ENCODE measurements around the gene BTBD9. TPM values are rescaled to one million over a fixed set of nuclear protein-coding genes. Genes with fewer than 3 reads are reported as not detected.

Gene BTBD9
- total RNA-seq, 3 donors from 2014 or later = 12.8 to 25.5 (median 19.0) TPM

- intact Hi-C loops (cut with DNase I; ENCODE audit: low total_unique reads) = no loop called here
- H3K36me3 ChIP-seq = no peaks in the 10 kb centered on the region
- no peak overlapping the region for H3K27ac ChIP-seq
- no peaks in the 10 kb centered on the region for H3K4me1 ChIP-seq
- H3K27me3 ChIP-seq = no peaks in the 10 kb centered on the region
- TF ChIP-seq CTCF (IDR thresholded peaks at IDR 0.05) (no peak), POLR2A (IDR thresholded peaks at IDR 0.05) (no peak), POLR2AphosphoS5 (IDR thresholded peaks at IDR 0.05) (no peak)
- H3K4me3 ChIP-seq = no peak overlapping the region
- no peaks in the 10 kb centered on the region for H3K9me3 ChIP-seq
- no peak for DNase-seq (ENCODE audit: low spot score in 2 of 2)
Observed at GRCh38 chr6:38191418-38191817, 448.3 kb downstream of the BTBD9 start.

DNA sequence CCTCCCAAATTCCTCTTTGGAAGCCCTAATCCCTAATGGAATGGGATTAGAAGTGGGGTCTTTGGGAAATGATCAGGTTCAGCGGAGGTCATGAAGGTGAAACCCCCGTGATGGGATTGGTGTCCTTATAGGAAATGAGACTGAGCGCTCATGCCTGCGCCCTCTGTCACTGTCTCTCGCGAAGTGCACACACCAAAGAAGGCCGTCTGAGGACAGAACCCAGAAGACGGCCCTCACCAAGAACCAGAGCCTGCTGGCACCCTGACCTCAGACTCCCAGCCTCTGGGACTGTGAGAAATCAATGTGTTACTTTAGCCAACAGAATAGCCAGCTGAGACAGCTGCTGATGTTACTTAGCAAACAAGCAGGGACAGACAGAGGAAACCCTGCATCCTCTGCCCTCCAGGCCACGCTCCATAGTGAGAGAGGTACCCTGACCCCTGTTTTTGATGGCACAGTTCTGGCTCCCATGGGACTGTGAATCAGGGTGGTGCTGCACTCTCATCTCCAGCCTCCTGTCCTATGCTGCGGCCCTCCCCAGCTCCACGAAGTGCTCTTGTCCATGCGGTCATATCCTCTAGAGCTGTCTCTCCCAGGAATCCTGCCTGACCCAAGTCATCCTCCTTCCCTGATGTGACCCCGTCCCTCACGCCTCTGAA, 450.9 kb downstream of the BTBD9 start:
- H3K36me3 ChIP-seq = no peaks in the 10 kb centered on the region
- DNase-seq (ENCODE audit: low spot score in 2 of 2) = peak in 1 of 2 donors; percentile 39
- H3K27ac ChIP-seq = no peak overlapping the region
- intact Hi-C loops (cut with DNase I; ENCODE audit: low total_unique reads) = no loop called here
- H3K4me1 ChIP-seq = no peaks in the 10 kb centered on the region
- no peak overlapping the region for H3K4me3 ChIP-seq
- no peak for TF ChIP-seq CTCF (IDR thresholded peaks at IDR 0.05)
- TF ChIP-seq POLR2A (IDR thresholded peaks at IDR 0.05) = no peak
- TF ChIP-seq POLR2AphosphoS5 (IDR thresholded peaks at IDR 0.05) = no peak
- H3K9me3 ChIP-seq = no peaks in the 10 kb centered on the region
- no peaks in the 10 kb centered on the region for H3K27me3 ChIP-seq

DNA sequence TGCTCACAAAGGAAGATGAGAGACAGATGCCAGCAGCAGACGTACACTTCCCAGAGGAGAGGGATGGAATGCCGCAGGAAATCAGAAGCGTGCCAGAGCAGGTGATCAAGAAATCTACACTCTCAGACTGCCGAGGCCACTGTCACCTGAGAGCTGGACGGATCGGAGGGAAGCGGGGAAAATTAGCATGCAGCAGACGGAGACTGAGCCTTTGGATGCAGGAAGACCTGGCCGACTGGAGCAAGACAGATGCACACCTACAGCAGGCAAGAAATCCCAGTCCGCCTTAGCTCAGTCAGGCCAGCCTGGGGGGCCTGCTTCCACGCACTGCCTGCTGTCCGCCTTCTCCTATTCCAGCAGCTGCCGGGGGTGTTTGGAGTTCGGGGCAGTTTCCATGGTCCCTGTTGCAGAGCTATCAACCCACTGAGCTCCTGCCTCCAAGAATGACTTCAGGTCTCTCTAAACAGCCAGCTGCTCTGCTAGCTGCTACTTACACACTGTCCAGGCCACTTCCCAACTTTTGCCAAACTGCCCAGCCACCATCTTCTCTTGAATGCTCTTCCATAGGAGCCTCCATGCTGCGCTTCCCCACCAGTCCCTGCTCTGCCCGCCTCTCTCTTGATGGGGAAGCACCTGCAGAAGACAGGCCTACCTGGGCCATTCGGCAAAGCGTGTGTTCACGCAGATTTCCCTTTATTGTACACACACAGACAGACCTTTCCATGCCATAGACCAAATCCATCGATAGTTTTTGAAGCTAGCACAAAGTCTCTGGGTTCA, 451.7 kb downstream of the BTBD9 start:
- no peaks in the 10 kb centered on the region for H3K4me1 ChIP-seq
- intact Hi-C loops (cut with DNase I; ENCODE audit: low total_unique reads) = no loop called here
- H3K27me3 ChIP-seq = no peaks in the 10 kb centered on the region
- peak in 1 of 2 donors; percentile 49 for DNase-seq (ENCODE audit: low spot score in 2 of 2)
- no peak for TF ChIP-seq CTCF (IDR thresholded peaks at IDR 0.05)
- H3K36me3 ChIP-seq = no peaks in the 10 kb centered on the region
- no peaks in the 10 kb centered on the region for H3K9me3 ChIP-seq
- H3K4me3 ChIP-seq = no peak overlapping the region
- no peak overlapping the region for H3K27ac ChIP-seq

DNA sequence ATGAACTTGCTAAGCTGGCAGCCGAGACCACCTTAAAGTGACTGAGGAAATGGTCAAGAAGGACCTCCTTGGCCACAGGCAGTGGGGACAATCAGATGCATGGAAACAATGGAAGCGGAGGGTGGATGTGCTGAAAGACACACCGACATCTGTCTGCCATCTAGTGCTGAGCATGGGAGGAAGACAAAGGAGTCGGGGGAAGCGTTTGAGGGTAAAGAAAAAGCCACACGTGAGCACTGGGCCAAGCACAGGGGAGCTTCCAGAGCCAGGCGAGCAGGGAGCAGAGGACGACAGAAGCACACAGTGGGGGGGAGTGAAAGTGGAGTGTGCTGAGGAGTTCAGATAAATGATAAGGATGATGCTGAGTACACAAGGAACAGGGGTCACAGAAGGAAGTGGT, 452.4 kb downstream of the BTBD9 start:
- H3K4me1 ChIP-seq = no peaks in the 10 kb centered on the region
- no peaks in the 10 kb centered on the region for H3K27me3 ChIP-seq
- H3K36me3 ChIP-seq = no peaks in the 10 kb centered on the region
- no peak for TF ChIP-seq POLR2AphosphoS5 (IDR thresholded peaks at IDR 0.05)
- TF ChIP-seq CTCF (IDR thresholded peaks at IDR 0.05) = no peak
- no peak for TF ChIP-seq POLR2A (IDR thresholded peaks at IDR 0.05)
- no peak overlapping the region for H3K27ac ChIP-seq
- intact Hi-C loops (cut with DNase I; ENCODE audit: low total_unique reads) = no loop called here
- H3K9me3 ChIP-seq = no peaks in the 10 kb centered on the region
- no peak overlapping the region for H3K4me3 ChIP-seq
- DNase-seq (ENCODE audit: low spot score in 2 of 2) = peak in 1 of 2 donors; percentile 37

- intact Hi-C loops (cut with DNase I; ENCODE audit: low total_unique reads) = no loop called here
Observed at GRCh38 chr6:38185752-38186151, 454.0 kb downstream of the BTBD9 start.

More at GRCh38 chr6:38185752-38186151, 454.0 kb downstream of the BTBD9 start:
- Histone ChIP-seq H3K27ac (no peak overlapping the region), H3K4me3 (no peak overlapping the region), H3K4me1 (no peaks in the 10 kb centered on the region), H3K27me3 (no peaks in the 10 kb centered on the region), H3K9me3 (no peaks in the 10 kb centered on the region), H3K36me3 (no peaks in the 10 kb centered on the region)
- no peak for TF ChIP-seq POLR2A (IDR thresholded peaks at IDR 0.05)
- no peak for TF ChIP-seq POLR2AphosphoS5 (IDR thresholded peaks at IDR 0.05)
- TF ChIP-seq CTCF (IDR thresholded peaks at IDR 0.05) = no peak
- peak in 1 of 2 donors; percentile 9 for DNase-seq (ENCODE audit: low spot score in 2 of 2)
